Left lobe of liver (tissue), 2 donors: ENCODE results near the gene XDH. TPM values are rescaled to one million over a fixed set of nuclear protein-coding genes. Genes with fewer than 3 reads are reported as not detected.
A peak's percentile ranks its signal among the peaks of the same experiment; 100 is the strongest.

Experiments
- ATAC-seq: fragments of 200-7000 bp; cut with Tn5 transposase; one replicate; pipeline ENCODE4 v1.9.1; 2020; ENCODE audit warnings: mild to moderate bottlenecking, moderate library complexity
- DNase-seq: peaks from one replicate; pipeline ENCODE4 v3.0.0-alpha.2; 2020; ENCODE audit warnings: low spot score
- total RNA-seq: library from RNA; stranded (reverse); gene quantifications from one replicate; pipeline ENCODE4 v1.2.1, GENCODE V29; 2021
- donor health status: DM: no; HTN: no; CAD: no; lungs with moderate emphysema.
- donor health status: DM: no; HTN: yes; CAD: no.

The XDH gene
- total RNA-seq: 63.7 TPM

- DNase-seq (peak; percentile 74), ATAC-seq (peak; percentile 84)
Measured at GRCh38 chr2:31414601-31415241, at the start of gene XDH. Gene XDH (minus strand): TSS chr2:31414742. CDS start chr2:31414666, 76 bp downstream.

GRCh38 chr2:31457651-31458050 is 43.1 kb upstream of the XDH start:
- ATAC-seq (no peak), DNase-seq (no peak)

GRCh38 chr2:31446848-31447247 is 32.3 kb upstream of the XDH start:
- DNase-seq (no peak), ATAC-seq (no peak)

- ATAC-seq (no peak), DNase-seq (no peak)
Measured at GRCh38 chr2:31442376-31442775, 27.8 kb upstream of the XDH start.

- ATAC-seq (no peak), DNase-seq (no peak)
Measured at GRCh38 chr2:31440764-31441163, 26.2 kb upstream of the XDH start.

GRCh38 chr2:31434911-31435310 is 20.4 kb upstream of the XDH start:
- ATAC-seq (peak; percentile 90), DNase-seq (no peak)

- ATAC-seq: no peak
- DNase-seq: no peak
Measured at GRCh38 chr2:31433541-31433940, 19.0 kb upstream of the XDH start.

- no peak for DNase-seq
- ATAC-seq: no peak
Measured at GRCh38 chr2:31430439-31431165, 16.1 kb upstream of the XDH start.

GRCh38 chr2:31429759-31430438 is 15.4 kb upstream of the XDH start:
- DNase-seq: no peak
- no peak for ATAC-seq

GRCh38 chr2:31429040-31429439 is 14.5 kb upstream of the XDH start:
- no peak for ATAC-seq

GRCh38 chr2:31428001-31428418 is 13.5 kb upstream of the XDH start:
- ATAC-seq: peak; percentile 82
- DNase-seq: no peak

More at GRCh38 chr2:31429040-31429439, 14.5 kb upstream of the XDH start:
- no peak for DNase-seq

- no peak for ATAC-seq
- DNase-seq: no peak
Measured at GRCh38 chr2:31426096-31426495, 11.6 kb upstream of the XDH start.

- ATAC-seq (no peak), DNase-seq (no peak)
Measured at GRCh38 chr2:31421634-31422033, 7.1 kb upstream of the XDH start.

- no peak for ATAC-seq
Measured at GRCh38 chr2:31420936-31421335, 6.4 kb upstream of the XDH start.

GRCh38 chr2:31419386-31419785 is 4.8 kb upstream of the XDH start:
- no peak for DNase-seq
- no peak for ATAC-seq

More at GRCh38 chr2:31420936-31421335, 6.4 kb upstream of the XDH start:
- DNase-seq: no peak

GRCh38 chr2:31415421-31415820 is 879 bp upstream of the XDH start:
- ATAC-seq: no peak

GRCh38 chr2:31413862-31414550 is 536 bp downstream of the XDH start:
- peak; percentile 65 for ATAC-seq
- DNase-seq: no peak

More at GRCh38 chr2:31415421-31415820, 879 bp upstream of the XDH start:
- no peak for DNase-seq

GRCh38 chr2:31413025-31413424 is 1.5 kb downstream of the XDH start:
- DNase-seq (no peak), ATAC-seq (no peak)

GRCh38 chr2:31411771-31412170 is 2.8 kb downstream of the XDH start:
- DNase-seq: no peak
- no peak for ATAC-seq

- ATAC-seq: peak; percentile 89
- peak; percentile 79 for DNase-seq
Measured at GRCh38 chr2:31406593-31407385, 7.8 kb downstream of the XDH start.
